ENCODE results near the gene TAF11. TPM values are rescaled to one million over a fixed set of nuclear protein-coding genes. Genes with fewer than 3 reads are reported as not detected.
A peak's percentile ranks its signal among the peaks of the same experiment; 100 is the strongest.
"Not testable (repeated sequence)": the region's sequence is repeated elsewhere in the genome, so short reads cannot be mapped to it uniquely, and the experiment has no call there.

Gene TAF11
- total RNA-seq, 2 donors from 2014 or later: 44.7 to 50.4 TPM

DNA sequence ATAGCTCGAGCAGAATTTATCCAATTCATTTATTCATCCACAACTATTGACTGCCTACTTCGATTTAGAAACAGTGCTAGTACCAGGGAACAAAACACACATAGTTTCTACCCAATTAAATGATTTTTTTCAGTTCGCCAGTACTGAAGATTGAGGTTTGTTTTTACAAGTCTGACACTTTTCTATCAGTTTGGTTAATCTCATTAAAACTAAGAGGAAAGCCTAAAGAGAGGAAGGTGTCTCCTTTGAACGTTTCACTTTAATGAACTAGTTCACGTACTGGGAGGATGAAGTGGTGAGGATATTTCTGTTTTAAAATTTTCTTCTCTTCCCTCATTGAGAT, 643 bp upstream of the TAF11 start:
- peaks cover 20% of the 10 kb centered on the region for H3K36me3 ChIP-seq (ENCODE audit: control insufficient read depth, insufficient read depth, low read length)
- H3K27me3 ChIP-seq (ENCODE audit: control insufficient read depth, insufficient read depth, low read length, poor library complexity, severe bottlenecking): no peaks in the 10 kb centered on the region
- Mint-ChIP-seq H3K4me1 (peaks cover 18% of the 10 kb centered on the region), H3K27ac (peak overlapping the region; percentile 99), H3K36me3 (ENCODE audit: low read depth) (peaks cover 22% of the 10 kb centered on the region), H3K9me3 (peaks cover 4% of the 10 kb centered on the region), H3K4me3 (peak overlapping the region; percentile 97), H3K27me3 (ENCODE audit: insufficient read depth) (no peaks in the 10 kb centered on the region)
- H3K9ac ChIP-seq (ENCODE audit: extremely low read depth, low read length, poor library complexity, severe bottlenecking): peak overlapping the region; percentile 93
- no peak for DNase-seq
- H3K9me3 ChIP-seq (ENCODE audit: control insufficient read depth, low read length): no peaks in the 10 kb centered on the region
- H3K4me3 ChIP-seq (ENCODE audit: low read length): peak overlapping the region; percentile 100
- H3K27ac ChIP-seq (ENCODE audit: low read depth, low read length): peak overlapping the region; percentile 77
- WGBS, 2 experiments (ENCODE audit: insufficient coverage in 1 of 2, insufficient read length in 1 of 2): 0% methylated on average over 2 to 5 of the region's 5 CpGs
- TF ChIP-seq, protein P1, sequence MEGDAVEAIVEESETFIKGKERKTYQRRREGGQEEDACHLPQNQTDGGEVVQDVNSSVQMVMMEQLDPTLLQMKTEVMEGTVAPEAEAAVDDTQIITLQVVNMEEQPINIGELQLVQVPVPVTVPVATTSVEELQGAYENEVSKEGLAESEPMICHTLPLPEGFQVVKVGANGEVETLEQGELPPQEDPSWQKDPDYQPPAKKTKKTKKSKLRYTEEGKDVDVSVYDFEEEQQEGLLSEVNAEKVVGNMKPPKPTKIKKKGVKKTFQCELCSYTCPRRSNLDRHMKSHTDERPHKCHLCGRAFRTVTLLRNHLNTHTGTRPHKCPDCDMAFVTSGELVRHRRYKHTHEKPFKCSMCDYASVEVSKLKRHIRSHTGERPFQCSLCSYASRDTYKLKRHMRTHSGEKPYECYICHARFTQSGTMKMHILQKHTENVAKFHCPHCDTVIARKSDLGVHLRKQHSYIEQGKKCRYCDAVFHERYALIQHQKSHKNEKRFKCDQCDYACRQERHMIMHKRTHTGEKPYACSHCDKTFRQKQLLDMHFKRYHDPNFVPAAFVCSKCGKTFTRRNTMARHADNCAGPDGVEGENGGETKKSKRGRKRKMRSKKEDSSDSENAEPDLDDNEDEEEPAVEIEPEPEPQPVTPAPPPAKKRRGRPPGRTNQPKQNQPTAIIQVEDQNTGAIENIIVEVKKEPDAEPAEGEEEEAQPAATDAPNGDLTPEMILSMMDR (conservative IDR thresholded peaks at IDR 0.05): no peak
- H3K4me1 ChIP-seq (ENCODE audit: control insufficient read depth, insufficient read depth, low read length): peaks cover 4% of the 10 kb centered on the region

DNA sequence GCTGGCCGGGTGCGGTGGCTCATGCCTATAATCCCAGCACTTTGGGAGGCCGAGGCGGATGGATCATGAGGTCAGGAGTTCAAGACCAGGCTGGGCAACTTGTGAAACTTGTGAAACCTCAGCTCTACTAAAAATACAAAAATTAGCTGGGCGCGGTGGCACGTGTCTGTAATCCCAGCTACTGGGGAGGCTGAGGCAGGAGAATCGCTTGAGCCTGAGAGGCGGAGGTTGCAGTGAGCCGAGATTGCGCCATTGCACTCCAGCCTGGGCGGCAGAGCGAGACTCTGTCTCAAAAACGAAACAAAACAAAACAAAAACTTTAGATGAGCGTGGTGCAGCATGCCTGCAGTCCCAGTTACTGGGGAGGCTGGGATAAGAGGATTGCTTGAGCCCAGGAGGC, 2.0 kb downstream of the TAF11 start:
- H3K27me3 ChIP-seq (ENCODE audit: control insufficient read depth, insufficient read depth, low read length, poor library complexity, severe bottlenecking); H3K27ac ChIP-seq (ENCODE audit: low read depth, low read length); H3K9ac ChIP-seq (ENCODE audit: extremely low read depth, low read length, poor library complexity, severe bottlenecking); H3K4me1 ChIP-seq (ENCODE audit: control insufficient read depth, insufficient read depth, low read length); H3K9me3 ChIP-seq (ENCODE audit: control insufficient read depth, low read length); H3K4me3 ChIP-seq (ENCODE audit: low read length); H3K4me1 Mint-ChIP-seq; H3K27me3 Mint-ChIP-seq (ENCODE audit: insufficient read depth); H3K27ac Mint-ChIP-seq; DNase-seq; H3K9me3 Mint-ChIP-seq: not testable (repeated sequence)
- peaks cover 31% of the 10 kb centered on the region for H3K36me3 ChIP-seq (ENCODE audit: control insufficient read depth, insufficient read depth, low read length)
- Mint-ChIP-seq H3K4me3 (peak overlapping the region; percentile 97), H3K36me3 (ENCODE audit: low read depth) (peaks cover 23% of the 10 kb centered on the region)
- WGBS, 2 experiments (ENCODE audit: insufficient coverage in 1 of 2, insufficient read length in 1 of 2): 95% methylated on average over 11 to 15 of the region's 15 CpGs

DNA sequence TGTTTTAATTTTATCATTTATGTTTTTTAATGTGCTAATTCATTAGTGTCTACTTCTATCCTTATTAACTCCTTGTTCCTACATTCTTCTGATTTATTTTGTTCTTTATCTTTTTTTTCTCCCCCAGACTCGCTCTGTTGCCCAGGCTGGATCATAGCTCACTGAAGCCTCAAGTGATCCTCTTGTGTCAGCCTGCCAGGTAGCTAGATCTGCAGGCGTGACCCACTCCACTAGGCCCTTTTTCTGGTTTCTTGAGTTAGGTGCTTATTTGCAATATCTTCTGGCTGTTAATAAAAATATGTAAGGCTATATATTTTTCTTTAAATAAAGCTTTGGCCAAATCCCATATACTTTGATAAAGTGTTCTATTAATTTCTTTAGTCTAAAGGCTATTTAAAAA, 2.8 kb downstream of the TAF11 start:
- Mint-ChIP-seq H3K4me1 (no peaks in the 10 kb centered on the region), H3K27ac (no peak overlapping the region), H3K4me3 (peak overlapping the region; percentile 97), H3K36me3 (ENCODE audit: low read depth) (peaks cover 29% of the 10 kb centered on the region), H3K9me3 (peaks cover 4% of the 10 kb centered on the region), H3K27me3 (ENCODE audit: insufficient read depth) (no peaks in the 10 kb centered on the region)
- TF ChIP-seq, protein P1 (conservative IDR thresholded peaks at IDR 0.05): no peak
- Histone ChIP-seq H3K36me3 (ENCODE audit: control insufficient read depth, insufficient read depth, low read length) (peaks cover 39% of the 10 kb centered on the region), H3K9ac (ENCODE audit: extremely low read depth, low read length, poor library complexity, severe bottlenecking) (no peak overlapping the region), H3K27ac (ENCODE audit: low read depth, low read length) (no peak overlapping the region), H3K4me3 (ENCODE audit: low read length) (no peak overlapping the region), H3K9me3 (ENCODE audit: control insufficient read depth, low read length) (no peaks in the 10 kb centered on the region), H3K4me1 (ENCODE audit: control insufficient read depth, insufficient read depth, low read length) (no peaks in the 10 kb centered on the region), H3K27me3 (ENCODE audit: control insufficient read depth, insufficient read depth, low read length, poor library complexity, severe bottlenecking) (no peaks in the 10 kb centered on the region)
- WGBS, 2 experiments (ENCODE audit: insufficient coverage in 1 of 2, insufficient read length in 1 of 2): 94 to 100% methylated on average over 1 to 2 of the region's 2 CpGs
- no peak for DNase-seq

DNA sequence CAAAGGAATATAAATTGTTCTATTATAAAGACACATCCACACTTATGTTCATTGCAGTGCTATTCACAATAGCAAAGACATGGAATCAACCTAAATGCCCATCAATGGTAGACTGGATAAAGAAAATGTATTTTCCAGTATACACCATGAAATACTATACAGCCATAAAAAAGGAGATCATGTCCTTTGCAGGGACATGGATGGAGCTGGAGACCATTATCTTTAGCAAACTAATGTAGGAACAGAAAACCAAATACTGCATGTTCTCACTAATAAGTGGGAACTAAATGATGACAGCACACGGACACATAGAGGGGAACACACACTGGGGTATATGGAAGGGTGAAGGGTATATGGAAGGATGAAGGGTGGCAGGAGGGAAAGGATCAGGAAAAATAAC, 3.8 kb downstream of the TAF11 start:
- H3K36me3 Mint-ChIP-seq (ENCODE audit: low read depth): peaks cover 36% of the 10 kb centered on the region
- DNase-seq; H3K9ac ChIP-seq (ENCODE audit: extremely low read depth, low read length, poor library complexity, severe bottlenecking); H3K4me1 Mint-ChIP-seq; H3K27ac ChIP-seq (ENCODE audit: low read depth, low read length); H3K27me3 ChIP-seq (ENCODE audit: control insufficient read depth, insufficient read depth, low read length, poor library complexity, severe bottlenecking); H3K9me3 Mint-ChIP-seq; H3K27me3 Mint-ChIP-seq (ENCODE audit: insufficient read depth); H3K4me1 ChIP-seq (ENCODE audit: control insufficient read depth, insufficient read depth, low read length); H3K4me3 ChIP-seq (ENCODE audit: low read length); H3K9me3 ChIP-seq (ENCODE audit: control insufficient read depth, low read length); H3K27ac Mint-ChIP-seq; H3K4me3 Mint-ChIP-seq: not testable (repeated sequence)
- WGBS, 2 experiments (ENCODE audit: insufficient coverage in 1 of 2, insufficient read length in 1 of 2): 95 to 100% methylated on average over 1 of the region's 1 CpG
- peaks cover 46% of the 10 kb centered on the region for H3K36me3 ChIP-seq (ENCODE audit: control insufficient read depth, insufficient read depth, low read length)
